Peyer's patch (tissue), 4 donors: ENCODE measurements around the gene TRIP6. TPM values are rescaled to one million over a fixed set of nuclear protein-coding genes. Genes with fewer than 3 reads are reported as not detected.
"Not testable (repeated sequence)": the region's sequence is repeated elsewhere in the genome, so short reads cannot be mapped to it uniquely, and the experiment has no call there.

Experiments used
- DNase-seq, 3 donors: peaks; one replicate each; pipeline ENCODE4 v3.0.0-alpha.2; 2017 to 2019
- H3K27ac ChIP-seq, 4 donors: fragments of 200-600 bp; sonication (generic); one replicate each; pipeline ENCODE4 v1.5.1; 2016 to 2019
- H3K27me3 ChIP-seq, 2 donors: fragments of 200-600 bp; sonication (generic); one replicate each; pipeline ENCODE4 v1.5.1; 2019
- H3K36me3 ChIP-seq, 3 donors: fragments of 200-600 bp; sonication (generic); one replicate each; pipeline ENCODE4 v1.5.1; 2016 to 2019
- H3K4me1 ChIP-seq, 4 donors: fragments of 200-600 bp; sonication (generic); one replicate each; pipeline ENCODE4 v1.5.1; 2016 to 2019
- H3K4me3 ChIP-seq, 4 donors: fragments of 200-600 bp; sonication (generic); 1 replicate in 3 of 4; 2 replicates in 1 of 4; pipeline ENCODE4 v1.5.1; 2016 to 2019; ENCODE audit warnings: mild to moderate bottlenecking in 1 of 4
- H3K9me3 ChIP-seq, 4 donors: fragments of 200-600 bp; sonication (generic); one replicate each; pipeline ENCODE4 v1.5.1; 2016 to 2019; ENCODE audit warnings: mild to moderate bottlenecking in 1 of 4
- POLR2A ChIP-seq, 2 donors: fragments of 450-650 bp; IDR thresholded peaks; one replicate each; pipeline ENCODE4 v1.5.1; 2017; ENCODE audit warnings: antibody characterized with exemption in 2 of 2, mild to moderate bottlenecking in 2 of 2, moderate library complexity in 2 of 2
- total RNA-seq, 4 donors: library from RNA; depleted of rRNA; stranded (reverse); fragments of >200 nt; gene quantifications; one replicate each; pipeline ENCODE4 v1.1.0, GENCODE V29; 2016
- TF ChIP-seq, protein P1 (sequence below), 6 experiments: fragments of 450-650 bp in 4 of 6; fragments of 200-600 bp in 2 of 6; sonication (generic) in 1 of 6; IDR thresholded peaks; one replicate each; pipeline ENCODE4 v1.5.1; 2017 to 2019; ENCODE audit warnings: antibody characterized with exemption in 6 of 6, mild to moderate bottlenecking in 3 of 6, moderate library complexity in 1 of 6

Gene TRIP6
- total RNA-seq, 4 donors from 2014 or later: 8.8 to 22.3 (median 15.4) TPM

DNA sequence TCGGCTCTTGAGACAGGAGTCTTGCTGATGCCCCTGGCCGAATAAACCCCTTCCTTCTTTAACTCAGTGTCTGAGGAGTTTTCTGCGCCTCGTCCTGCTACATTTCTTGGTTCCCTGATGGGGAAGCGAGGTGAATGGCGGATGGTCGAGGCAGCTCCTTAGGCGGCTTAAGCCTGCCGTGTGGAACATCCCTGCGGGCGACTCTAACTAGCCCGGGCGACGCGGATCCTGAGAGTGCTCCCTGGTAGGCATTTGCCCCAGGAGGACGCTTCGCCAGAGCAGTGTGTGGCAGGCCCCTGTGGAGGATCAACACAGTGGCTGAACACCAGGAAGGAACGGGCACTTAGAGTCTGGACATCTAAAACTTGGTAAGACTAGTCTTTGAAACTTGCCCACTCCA, 27.8 kb upstream of the TRIP6 start:
- Histone ChIP-seq H3K27me3 (no peaks in the 10 kb centered on the region), H3K4me1 (peaks cover 0 to 13% (median 6%) of the 10 kb centered on the region in 4 donors), H3K9me3 (no peaks in the 10 kb centered on the region), H3K36me3 (no peaks in the 10 kb centered on the region), H3K4me3 (no peak overlapping the region), H3K27ac (no peak overlapping the region)
- no peak for TF ChIP-seq POLR2A (IDR thresholded peaks at IDR 0.05)
- DNase-seq: no peak

DNA sequence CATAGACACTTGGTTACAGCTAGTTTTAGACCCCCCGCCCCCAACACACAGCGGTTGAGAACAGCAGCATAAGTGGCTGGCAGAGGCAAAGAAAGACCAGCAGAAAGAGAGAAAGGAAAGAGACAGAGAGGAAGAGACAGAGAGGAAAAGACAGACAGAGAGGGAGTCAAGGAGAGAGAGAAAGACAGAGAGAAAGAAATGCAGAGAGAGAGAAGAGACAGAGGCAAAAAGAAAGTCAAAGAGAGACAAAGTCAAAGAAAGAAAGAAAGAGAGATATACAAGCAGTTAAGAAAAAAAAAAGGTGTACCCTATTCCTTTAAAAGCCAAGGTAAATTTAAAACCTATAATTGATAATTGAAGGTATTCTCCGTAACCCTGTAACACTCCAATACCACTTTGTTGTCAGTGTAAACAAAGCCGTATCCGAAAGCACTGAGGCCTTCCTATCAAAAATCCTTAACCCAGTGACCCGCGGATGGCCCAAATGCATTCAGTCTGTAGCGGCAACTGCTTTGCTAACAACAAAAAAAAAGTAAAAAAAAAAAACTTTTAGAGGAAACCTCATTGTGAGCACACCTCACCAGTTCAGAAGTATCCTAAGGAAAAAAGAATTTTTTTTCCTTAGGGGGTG, 26.6 kb upstream of the TRIP6 start:
- Histone ChIP-seq H3K27ac (no peak overlapping the region), H3K36me3 (no peaks in the 10 kb centered on the region), H3K4me1 (peaks cover 0 to 13% (median 6%) of the 10 kb centered on the region in 4 donors), H3K9me3 (no peaks in the 10 kb centered on the region), H3K27me3 (no peaks in the 10 kb centered on the region), H3K4me3 (no peak overlapping the region)
- no peak for TF ChIP-seq POLR2A (IDR thresholded peaks at IDR 0.05)
- TF ChIP-seq, protein P1, sequence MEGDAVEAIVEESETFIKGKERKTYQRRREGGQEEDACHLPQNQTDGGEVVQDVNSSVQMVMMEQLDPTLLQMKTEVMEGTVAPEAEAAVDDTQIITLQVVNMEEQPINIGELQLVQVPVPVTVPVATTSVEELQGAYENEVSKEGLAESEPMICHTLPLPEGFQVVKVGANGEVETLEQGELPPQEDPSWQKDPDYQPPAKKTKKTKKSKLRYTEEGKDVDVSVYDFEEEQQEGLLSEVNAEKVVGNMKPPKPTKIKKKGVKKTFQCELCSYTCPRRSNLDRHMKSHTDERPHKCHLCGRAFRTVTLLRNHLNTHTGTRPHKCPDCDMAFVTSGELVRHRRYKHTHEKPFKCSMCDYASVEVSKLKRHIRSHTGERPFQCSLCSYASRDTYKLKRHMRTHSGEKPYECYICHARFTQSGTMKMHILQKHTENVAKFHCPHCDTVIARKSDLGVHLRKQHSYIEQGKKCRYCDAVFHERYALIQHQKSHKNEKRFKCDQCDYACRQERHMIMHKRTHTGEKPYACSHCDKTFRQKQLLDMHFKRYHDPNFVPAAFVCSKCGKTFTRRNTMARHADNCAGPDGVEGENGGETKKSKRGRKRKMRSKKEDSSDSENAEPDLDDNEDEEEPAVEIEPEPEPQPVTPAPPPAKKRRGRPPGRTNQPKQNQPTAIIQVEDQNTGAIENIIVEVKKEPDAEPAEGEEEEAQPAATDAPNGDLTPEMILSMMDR (IDR thresholded peaks at IDR 0.05): no peak
- no peak for DNase-seq

DNA sequence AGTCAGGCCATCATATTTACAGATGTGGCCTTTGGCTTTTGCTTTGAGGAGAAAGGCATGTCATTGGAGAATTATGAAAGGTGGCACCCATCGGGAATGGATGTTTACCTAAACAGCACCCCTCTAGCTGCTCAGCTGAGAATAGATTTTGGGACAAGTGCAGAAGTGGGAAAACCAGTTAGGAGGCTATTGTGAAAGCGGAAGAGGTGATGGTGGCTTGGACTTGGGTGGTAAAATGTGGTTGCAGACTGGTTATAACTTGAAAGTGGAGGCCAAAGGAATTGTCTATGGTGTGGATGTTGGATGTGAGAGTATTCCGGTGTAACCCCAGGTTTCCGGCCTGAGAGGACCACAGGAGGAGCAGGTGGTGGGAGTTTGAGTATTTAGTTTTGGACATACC, 19.8 kb upstream of the TRIP6 start:
- no peaks in the 10 kb centered on the region for H3K9me3 ChIP-seq
- no peak overlapping the region for H3K27ac ChIP-seq
- no peak for DNase-seq
- H3K27me3 ChIP-seq: no peaks in the 10 kb centered on the region
- TF ChIP-seq, protein P1 (IDR thresholded peaks at IDR 0.05): no peak
- TF ChIP-seq POLR2A (IDR thresholded peaks at IDR 0.05): no peak
- peaks cover 0 to 5% (median 0%) of the 10 kb centered on the region in 4 donors for H3K4me1 ChIP-seq
- H3K4me3 ChIP-seq: no peak overlapping the region
- no peaks in the 10 kb centered on the region for H3K36me3 ChIP-seq

GRCh38 chr7:100852048-100852872, 14.9 kb upstream of the TRIP6 start, which contains the start of gene SLC12A9:
SLC12A9 (plus strand) TSS chr7:100852713; CDS start chr7:100854198, 1,485 bp downstream.
- H3K9me3 ChIP-seq: no peaks in the 10 kb centered on the region
- H3K4me3 ChIP-seq: peak within 1 kb of the TSS; percentile 59 to 89 (median 82)
- TF ChIP-seq, protein P1 (IDR thresholded peaks at IDR 0.05): peak; percentile 81 to 94 (median 92)
- peak in 1 of 2 donors; percentile 13 for TF ChIP-seq POLR2A (IDR thresholded peaks at IDR 0.05)
- no peaks in the 10 kb centered on the region for H3K27me3 ChIP-seq
- DNase-seq: peak; percentile 90 to 96 (median 95)
- peaks cover 0 to 9% (median 0%) of the 10 kb centered on the region in 3 donors for H3K36me3 ChIP-seq
- peak within 1 kb of the TSS; percentile 54 to 89 (median 68) for H3K27ac ChIP-seq
- H3K4me1 ChIP-seq: peaks cover 0 to 11% (median 0%) of the 10 kb centered on the region in 4 donors

DNA sequence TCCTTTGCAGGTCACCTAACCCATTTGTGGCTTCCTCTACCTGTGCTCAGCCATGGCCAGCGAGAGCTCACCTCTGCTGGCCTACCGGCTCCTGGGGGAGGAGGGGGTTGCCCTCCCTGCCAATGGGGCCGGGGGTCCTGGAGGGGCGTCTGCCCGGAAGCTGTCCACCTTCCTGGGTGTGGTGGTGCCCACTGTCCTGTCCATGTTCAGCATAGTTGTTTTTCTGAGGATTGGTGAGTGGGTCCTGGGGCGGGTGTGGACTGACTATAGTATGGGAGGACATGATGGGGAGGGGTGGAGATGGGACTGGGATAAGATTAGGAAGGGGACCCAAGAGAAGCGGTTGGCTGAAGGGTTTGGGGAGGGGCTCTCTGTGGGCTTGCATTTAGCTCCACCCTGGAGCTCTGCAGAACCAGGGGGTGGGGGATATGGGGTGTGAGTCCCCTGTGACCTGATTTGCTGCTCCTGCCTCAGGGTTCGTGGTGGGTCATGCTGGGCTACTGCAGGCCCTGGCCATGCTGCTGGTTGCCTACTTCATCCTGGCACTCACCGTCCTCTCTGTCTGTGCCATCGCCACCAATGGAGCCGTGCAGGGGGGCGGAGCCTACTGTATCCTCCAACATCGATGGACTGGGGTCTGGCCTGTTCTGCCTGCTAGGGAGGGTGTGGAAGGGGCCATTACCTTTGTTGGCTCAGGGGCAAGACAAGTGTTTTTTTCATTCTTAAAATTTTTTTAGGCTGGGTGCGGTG, 12.9 kb upstream of the TRIP6 start:
- no peak for TF ChIP-seq POLR2A (IDR thresholded peaks at IDR 0.05)
- TF ChIP-seq, protein P1 (IDR thresholded peaks at IDR 0.05): no peak
- DNase-seq: no peak
- no peak overlapping the region for H3K27ac ChIP-seq
- no peak overlapping the region for H3K4me3 ChIP-seq
- H3K36me3 ChIP-seq: peaks cover 0 to 9% (median 0%) of the 10 kb centered on the region in 3 donors
- H3K4me1 ChIP-seq: peaks cover 0 to 11% (median 0%) of the 10 kb centered on the region in 4 donors
- H3K27me3 ChIP-seq: no peaks in the 10 kb centered on the region
- H3K9me3 ChIP-seq: no peaks in the 10 kb centered on the region

- H3K27me3 ChIP-seq, DNase-seq, H3K9me3 ChIP-seq, H3K27ac ChIP-seq, H3K4me3 ChIP-seq: not testable (repeated sequence)
- H3K4me1 ChIP-seq: peaks cover 0 to 11% (median 0%) of the 10 kb centered on the region in 4 donors
- peaks cover 0 to 12% (median 0%) of the 10 kb centered on the region in 3 donors for H3K36me3 ChIP-seq
Measured at GRCh38 chr7:100854899-100855298, 12.3 kb upstream of the TRIP6 start.
